Mucosa of descending colon (tissue), 3 donors: Measurements from ENCODE around the gene MCM7. TPM values are rescaled to one million over a fixed set of nuclear protein-coding genes. Genes with fewer than 3 reads are reported as not detected.
A peak's percentile ranks its signal among the peaks of the same experiment; 100 is the strongest.

Experiments
- ATAC-seq: fragments of 200-7000 bp; cut with Tn5 transposase; one replicate; pipeline ENCODE4 v1.9.1; 2020; ENCODE audit warnings: mild to moderate bottlenecking, moderate library complexity
- DNase-seq, 3 donors: peaks; one replicate each; pipeline ENCODE4 v3.0.0-alpha.2; 2020
- H3K36me3 ChIP-seq: fragments of 200-600 bp; one replicate; pipeline ENCODE4 v1.8.0; 2021; ENCODE audit warnings: low read depth, mild to moderate bottlenecking
- H3K4me1 ChIP-seq: fragments of 200-600 bp; one replicate; pipeline ENCODE4 v1.8.0; 2021; ENCODE audit warnings: low read depth, mild to moderate bottlenecking
- H3K4me3 ChIP-seq: fragments of 200-600 bp; one replicate; pipeline ENCODE4 v1.8.0; 2021; ENCODE audit warnings: mild to moderate bottlenecking
- H3K9me3 ChIP-seq: fragments of 200-600 bp; one replicate; pipeline ENCODE4 v1.8.0; 2021; ENCODE audit warnings: mild to moderate bottlenecking
- intact Hi-C, 2 donors: fragments of 100-400 bp; cut with DNase I in 1 of 2; cut with micrococcal nuclease in 1 of 2; formaldehyde crosslinking; loops; one replicate each; pipeline versions ENCODE4 v1.11.0 to v1.11.1; 2022; cut with DNase I, micrococcal nuclease
- total RNA-seq, 3 donors: library from RNA; stranded (reverse); fragmentation: NEBNext Ultra II Directional in 2 of 3; extraction: Animal tissue kit (Norgen Biotek cat#: 25700) in 2 of 3; gene quantifications; one replicate each; pipeline versions ENCODE4 v1.2.1 to v1.2.4, GENCODE V29; 2021 to 2023
- TF ChIP-seq, protein P1 (sequence below): fragments of 200-600 bp; IDR thresholded peaks from one replicate; pipeline ENCODE4 v1.8.0; 2022; ENCODE audit warnings: antibody characterized with exemption, mild to moderate bottlenecking
- donor health status: DM: no; HTN: no; CAD: no; lungs with moderate emphysema.
- donor health status: DM: no; HTN: no; CAD: no.
- donor health status: DM: no; HTN: yes; CAD: no.

The MCM7 gene
- total RNA-seq, 3 donors from 2014 or later: 62.7 to 92.2 (median 65.5) TPM

DNA sequence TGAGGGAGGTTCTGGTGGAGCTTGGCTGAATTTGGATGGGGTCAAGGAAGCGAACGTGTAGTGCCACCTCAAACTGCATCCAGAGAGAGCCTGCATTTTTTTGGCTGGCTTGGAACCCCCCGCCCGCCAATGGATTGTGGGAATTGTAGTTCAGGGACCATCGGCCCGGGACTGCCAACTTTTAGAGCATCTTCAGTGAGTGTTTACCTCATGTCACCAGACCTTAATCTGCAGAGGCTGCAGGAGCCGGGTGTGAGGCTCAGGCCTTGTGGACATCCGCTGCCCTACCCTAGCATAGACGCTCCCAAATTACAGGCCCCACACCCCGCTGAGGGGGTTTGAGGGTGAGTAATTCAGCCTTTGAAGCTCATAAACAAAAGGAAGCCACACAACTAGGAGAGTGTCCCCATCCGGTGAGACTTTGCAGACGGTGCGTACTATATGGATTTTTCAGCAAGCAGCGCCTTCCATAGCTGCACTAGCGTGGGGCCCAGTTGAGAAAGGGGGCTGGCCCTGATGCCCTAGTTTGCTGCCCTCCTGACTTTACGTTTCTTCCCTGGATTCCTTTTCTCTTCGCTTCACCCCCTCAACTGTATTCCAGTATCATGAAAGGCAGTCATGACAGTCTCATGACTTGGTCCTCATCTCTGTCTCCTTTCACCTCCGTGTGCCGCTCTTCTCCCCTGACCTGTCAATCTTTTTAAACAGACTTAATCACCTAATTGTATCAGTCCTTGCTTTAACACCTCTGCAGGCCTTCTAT lies 19.0 kb upstream of the MCM7 start:
- peaks cover 31% of the 10 kb centered on the region for H3K4me1 ChIP-seq
- intact Hi-C loops: no loop called here
- H3K36me3 ChIP-seq: no peaks in the 10 kb centered on the region
- H3K4me3 ChIP-seq: peak overlapping the region; percentile 54
- TF ChIP-seq, protein P1, sequence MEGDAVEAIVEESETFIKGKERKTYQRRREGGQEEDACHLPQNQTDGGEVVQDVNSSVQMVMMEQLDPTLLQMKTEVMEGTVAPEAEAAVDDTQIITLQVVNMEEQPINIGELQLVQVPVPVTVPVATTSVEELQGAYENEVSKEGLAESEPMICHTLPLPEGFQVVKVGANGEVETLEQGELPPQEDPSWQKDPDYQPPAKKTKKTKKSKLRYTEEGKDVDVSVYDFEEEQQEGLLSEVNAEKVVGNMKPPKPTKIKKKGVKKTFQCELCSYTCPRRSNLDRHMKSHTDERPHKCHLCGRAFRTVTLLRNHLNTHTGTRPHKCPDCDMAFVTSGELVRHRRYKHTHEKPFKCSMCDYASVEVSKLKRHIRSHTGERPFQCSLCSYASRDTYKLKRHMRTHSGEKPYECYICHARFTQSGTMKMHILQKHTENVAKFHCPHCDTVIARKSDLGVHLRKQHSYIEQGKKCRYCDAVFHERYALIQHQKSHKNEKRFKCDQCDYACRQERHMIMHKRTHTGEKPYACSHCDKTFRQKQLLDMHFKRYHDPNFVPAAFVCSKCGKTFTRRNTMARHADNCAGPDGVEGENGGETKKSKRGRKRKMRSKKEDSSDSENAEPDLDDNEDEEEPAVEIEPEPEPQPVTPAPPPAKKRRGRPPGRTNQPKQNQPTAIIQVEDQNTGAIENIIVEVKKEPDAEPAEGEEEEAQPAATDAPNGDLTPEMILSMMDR: no peak
- ATAC-seq: peak; percentile 28
- no peaks in the 10 kb centered on the region for H3K9me3 ChIP-seq
- peak; percentile 62 to 71 (median 65) for DNase-seq

DNA sequence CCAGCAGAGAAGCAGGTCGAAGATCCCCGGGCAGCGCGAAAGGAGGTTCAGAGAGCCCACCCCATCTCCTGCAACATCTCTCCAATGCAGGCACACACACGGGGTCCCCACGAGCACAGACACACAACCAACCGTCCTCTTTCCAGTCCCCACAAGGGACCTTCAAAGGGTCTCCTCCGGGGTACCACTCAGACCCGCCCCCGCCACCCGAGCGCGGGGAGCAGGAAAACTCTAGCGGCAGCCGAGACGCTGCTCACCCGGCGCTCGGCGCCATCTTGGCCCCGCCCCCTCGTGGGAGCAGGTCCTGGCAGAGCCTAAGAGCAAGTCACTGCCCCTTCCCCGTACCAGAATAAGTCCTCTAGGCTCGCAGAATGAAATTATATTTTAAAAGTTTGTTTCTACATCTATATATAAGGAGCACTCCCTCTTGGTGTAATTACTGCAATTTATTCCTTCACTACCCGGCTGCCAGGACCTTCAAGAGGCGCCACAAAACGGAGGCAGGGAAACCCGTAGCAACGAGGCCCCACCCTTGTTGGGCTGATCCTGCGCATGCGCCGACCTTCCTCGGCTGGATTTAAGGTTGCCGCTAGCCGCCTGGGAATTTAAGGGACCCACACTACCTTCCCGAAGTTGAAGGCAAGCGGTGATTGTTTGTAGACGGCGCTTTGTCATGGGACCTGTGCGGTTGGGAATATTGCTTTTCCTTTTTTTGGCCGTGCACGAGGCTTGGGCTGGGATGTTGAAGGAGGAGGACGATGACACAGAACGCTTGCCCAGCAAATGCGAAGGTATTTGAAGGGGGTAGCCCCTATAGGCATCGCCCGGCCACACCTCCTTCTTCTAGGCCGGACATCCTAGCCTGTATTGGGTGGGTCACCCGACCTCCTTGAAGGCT lies 18.1 kb upstream of the MCM7 start, which contains the start of the genes CNPY4 and TAF6:
TSS of gene CNPY4 (plus strand) at position 563 of the 898 bp plus-strand sequence. CDS start at position 674, 111 bp downstream.
TSS of gene TAF6 (minus strand) at position 287 of the 898 bp plus-strand sequence. CDS start 5,149 bp downstream, outside the sequence.
- TF ChIP-seq, protein P1: no peak
- Histone ChIP-seq H3K9me3 (no peaks in the 10 kb centered on the region), H3K36me3 (no peaks in the 10 kb centered on the region), H3K4me1 (peaks cover 24% of the 10 kb centered on the region), H3K4me3 (peak within 1 kb of the TSS; percentile 54)
- ATAC-seq: peak; percentile 93
- intact Hi-C loops: no loop called here
- peak; percentile 94 to 97 (median 96) for DNase-seq

DNA sequence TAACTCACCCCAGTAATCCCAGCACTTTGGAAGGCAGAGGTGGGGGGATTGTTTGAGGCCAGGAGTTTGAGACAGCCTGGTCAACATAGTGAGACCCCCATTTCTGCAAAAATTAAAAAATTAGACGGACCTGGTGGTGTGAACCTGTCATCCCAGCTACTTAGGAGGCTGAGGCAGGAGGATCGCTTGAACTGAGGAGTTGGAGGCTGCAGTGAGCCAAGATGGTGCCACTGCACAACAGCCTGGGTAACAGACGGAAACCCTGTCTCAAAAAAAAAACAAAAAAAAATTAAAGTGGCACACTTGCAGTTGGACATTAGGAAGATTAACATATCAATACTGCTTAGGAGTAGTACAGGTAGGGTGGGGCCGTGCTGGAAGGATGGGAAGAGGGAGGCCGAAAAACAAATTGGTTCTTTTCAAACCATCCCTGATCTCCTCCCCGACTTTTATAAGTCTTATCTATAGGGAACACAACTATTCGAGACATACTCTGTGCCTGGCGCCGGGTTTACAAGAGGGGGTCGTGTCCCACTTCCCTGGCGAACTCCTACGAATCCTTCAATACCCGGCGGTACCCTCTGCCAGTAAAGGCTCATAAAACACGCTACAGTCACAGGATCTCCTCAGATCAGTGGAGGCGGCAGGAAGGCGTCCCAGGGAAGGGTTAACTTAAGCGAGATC lies 17.3 kb upstream of the MCM7 start:
- TF ChIP-seq, protein P1: no peak
- Histone ChIP-seq H3K4me1 (peaks cover 16% of the 10 kb centered on the region), H3K9me3 (no peaks in the 10 kb centered on the region), H3K36me3 (no peaks in the 10 kb centered on the region), H3K4me3 (peak overlapping the region; percentile 54)
- intact Hi-C loops: no loop called here
- no peak for DNase-seq
- ATAC-seq: no peak

DNA sequence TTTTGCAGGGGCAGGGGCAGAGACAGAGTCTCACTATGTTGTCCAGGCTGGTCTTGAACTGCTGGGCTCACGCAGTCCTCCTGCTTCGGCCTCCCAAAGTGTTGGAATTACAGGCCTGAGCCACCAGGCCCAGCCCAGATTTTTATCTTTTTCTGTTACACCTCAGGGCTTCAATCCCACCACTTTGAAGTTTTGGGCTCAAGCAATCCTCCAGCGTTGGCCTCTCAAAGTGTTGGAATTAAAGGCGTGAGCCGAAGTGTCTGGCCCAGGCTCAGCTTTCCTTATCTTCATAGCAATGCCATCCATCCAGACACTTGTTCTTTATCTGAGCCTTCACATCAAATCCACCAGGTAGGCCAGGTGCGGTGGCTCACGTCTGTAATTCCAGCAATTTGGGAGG lies 13.8 kb upstream of the MCM7 start:
- no peak for ATAC-seq
- intact Hi-C loops: no loop called here
- DNase-seq: no peak
- Histone ChIP-seq H3K36me3 (no peaks in the 10 kb centered on the region), H3K4me3 (no peak overlapping the region), H3K4me1 (peaks cover 8% of the 10 kb centered on the region), H3K9me3 (no peaks in the 10 kb centered on the region)
- TF ChIP-seq, protein P1: no peak

DNA sequence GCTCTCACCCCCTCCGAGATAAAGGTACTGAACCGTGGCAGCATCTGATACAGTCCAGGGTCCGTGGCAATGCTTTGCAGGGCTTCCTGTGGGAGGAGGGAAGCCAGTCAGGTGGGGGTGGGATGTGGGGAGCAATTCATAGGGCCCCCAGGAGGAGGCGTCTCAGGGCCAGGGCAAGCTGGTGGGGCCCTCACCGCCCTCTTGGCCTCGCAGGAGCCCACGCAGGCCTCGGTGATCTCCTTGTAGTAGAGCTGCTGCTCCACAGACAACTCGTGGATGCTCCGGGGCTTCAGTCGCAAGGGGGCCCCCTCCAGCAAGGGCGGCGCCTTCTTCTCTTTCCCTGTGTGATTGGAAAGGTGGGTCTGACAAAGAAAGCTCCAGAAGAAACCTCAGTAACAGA lies 10.7 kb upstream of the MCM7 start:
- Histone ChIP-seq H3K9me3 (no peaks in the 10 kb centered on the region), H3K36me3 (no peaks in the 10 kb centered on the region), H3K4me3 (no peak overlapping the region), H3K4me1 (no peaks in the 10 kb centered on the region)
- intact Hi-C loops: no loop called here
- no peak for ATAC-seq
- TF ChIP-seq, protein P1: no peak
- DNase-seq: no peak
